Rectal smooth muscle tissue (tissue), 1 donor: ENCODE results near the gene PCOLCE2.
"Not testable (repeated sequence)": the region's sequence is repeated elsewhere in the genome, so short reads cannot be mapped to it uniquely, and the experiment has no call there.

Source experiments
- H3K27ac ChIP-seq: one replicate; pipeline ENCODE4 v1.7.0; 2013; ENCODE audit warnings: low read depth, low read length, inconsistent platforms
- H3K27me3 ChIP-seq: one replicate; pipeline ENCODE4 v1.7.0; 2013; ENCODE audit warnings: low read length; ENCODE audit not compliant: control insufficient read depth, insufficient read depth
- H3K36me3 ChIP-seq: one replicate; pipeline ENCODE4 v1.7.0; 2013; ENCODE audit warnings: low read length; ENCODE audit not compliant: control insufficient read depth, insufficient read depth
- H3K4me1 ChIP-seq: one replicate; pipeline ENCODE4 v1.7.0; 2013; ENCODE audit warnings: low read length; ENCODE audit not compliant: control insufficient read depth, insufficient read depth
- H3K4me3 ChIP-seq: one replicate; pipeline ENCODE4 v1.7.0; 2013; ENCODE audit warnings: low read length
- H3K9ac ChIP-seq: one replicate; pipeline ENCODE4 v1.7.0; 2013; ENCODE audit warnings: low read length

Gene PCOLCE2

DNA sequence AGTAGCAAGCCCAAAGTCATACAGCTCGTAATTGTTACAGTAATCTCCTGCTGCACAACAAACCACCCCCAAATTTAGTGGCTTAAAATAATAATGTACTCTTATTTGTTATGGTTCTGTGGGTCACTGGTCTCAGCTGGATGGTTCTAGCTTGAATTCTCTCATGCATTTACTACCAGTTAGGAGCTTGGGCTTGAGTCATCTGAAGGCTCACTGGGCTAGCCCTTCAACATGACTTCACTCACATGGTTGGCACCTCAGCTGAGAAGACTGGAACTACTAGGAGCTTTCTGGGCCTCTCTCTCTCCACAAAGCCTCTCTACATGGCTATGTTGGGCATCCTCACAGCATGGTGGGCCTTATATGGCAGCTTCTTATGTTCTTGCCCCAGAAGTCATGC lies 12.5 kb downstream of the PCOLCE2 start:
- Histone ChIP-seq H3K27me3 (no peaks in the 10 kb centered on the region), H3K27ac (no peak overlapping the region), H3K9ac (no peak overlapping the region), H3K4me3 (no peak overlapping the region), H3K4me1 (no peaks in the 10 kb centered on the region), H3K36me3 (no peaks in the 10 kb centered on the region)

DNA sequence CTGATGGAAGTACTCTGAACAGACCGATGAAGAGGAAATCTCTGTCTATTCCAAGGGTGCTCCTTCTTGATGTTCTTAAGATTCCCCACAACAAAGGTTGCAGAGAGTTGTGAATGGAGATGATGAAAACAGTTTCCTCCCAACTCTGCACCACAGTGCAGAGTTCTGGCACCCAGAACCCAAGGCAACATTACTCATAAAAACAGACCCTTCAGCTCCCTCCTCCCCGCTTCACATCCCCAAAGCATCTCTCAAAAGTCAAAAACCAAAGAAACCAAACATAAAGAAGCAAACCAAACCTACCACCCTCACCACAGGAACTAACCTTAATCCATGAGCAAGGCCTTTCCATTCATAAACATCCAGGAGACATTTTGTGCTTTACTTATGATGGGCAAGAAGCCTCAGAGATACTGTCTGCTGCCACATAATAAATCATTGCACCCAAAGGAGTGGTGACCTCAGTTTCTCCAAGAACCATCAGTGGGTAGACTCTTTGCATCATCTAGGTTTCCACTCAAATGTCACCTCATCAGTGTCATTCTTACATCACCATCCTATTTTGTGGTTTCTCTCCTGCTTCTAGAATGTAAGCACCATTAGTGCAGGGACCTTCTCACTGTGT lies 13.2 kb downstream of the PCOLCE2 start:
- H3K4me3 ChIP-seq, result no peak overlapping the region
- no peaks in the 10 kb centered on the region for H3K36me3 ChIP-seq
- no peaks in the 10 kb centered on the region for H3K27me3 ChIP-seq
- H3K4me1 ChIP-seq, result no peaks in the 10 kb centered on the region
- H3K27ac ChIP-seq, result no peak overlapping the region
- no peak overlapping the region for H3K9ac ChIP-seq

DNA sequence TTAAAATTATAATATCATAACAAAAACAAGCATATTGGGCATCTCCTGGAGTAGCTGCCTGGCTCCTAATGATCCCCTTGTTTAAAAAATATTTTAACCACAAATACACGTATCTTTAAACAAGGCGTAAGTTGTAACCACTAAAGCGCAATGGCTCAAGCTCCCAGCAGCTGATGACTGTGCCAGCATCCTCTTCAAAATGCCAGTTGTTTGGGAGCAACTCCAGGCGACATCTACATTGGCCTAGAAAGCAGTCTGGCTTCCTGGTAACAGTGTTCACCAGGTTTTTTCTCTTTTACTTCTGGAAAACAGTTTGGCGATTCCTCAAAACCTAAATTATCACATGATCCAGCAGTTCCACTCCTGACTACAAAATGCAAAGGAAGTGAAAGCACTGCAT lies 13.8 kb downstream of the PCOLCE2 start:
- Histone ChIP-seq H3K27ac (no peak overlapping the region), H3K4me3 (no peak overlapping the region), H3K27me3 (no peaks in the 10 kb centered on the region), H3K36me3 (no peaks in the 10 kb centered on the region), H3K9ac (no peak overlapping the region), H3K4me1 (no peaks in the 10 kb centered on the region)

DNA sequence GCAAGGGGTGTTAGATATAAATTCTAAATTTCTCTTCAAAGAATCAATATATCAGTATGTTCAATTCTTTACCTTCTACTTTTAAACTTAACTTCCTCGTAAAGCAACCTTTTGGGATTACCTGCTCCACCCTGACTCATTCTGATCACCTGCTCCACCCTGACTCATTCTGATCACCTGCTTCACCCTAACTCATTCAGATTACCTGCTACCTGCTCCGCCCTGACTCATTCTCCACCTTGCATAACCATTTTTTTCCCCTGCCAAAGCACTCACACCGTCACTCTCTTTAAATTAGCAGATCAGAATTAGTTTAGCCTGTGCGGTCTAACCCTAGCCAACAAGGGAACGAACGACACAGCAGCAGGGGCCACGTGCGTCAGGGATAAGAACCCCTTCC lies 20.5 kb downstream of the PCOLCE2 start:
- not testable (repeated sequence) for H3K27me3 ChIP-seq

DNA sequence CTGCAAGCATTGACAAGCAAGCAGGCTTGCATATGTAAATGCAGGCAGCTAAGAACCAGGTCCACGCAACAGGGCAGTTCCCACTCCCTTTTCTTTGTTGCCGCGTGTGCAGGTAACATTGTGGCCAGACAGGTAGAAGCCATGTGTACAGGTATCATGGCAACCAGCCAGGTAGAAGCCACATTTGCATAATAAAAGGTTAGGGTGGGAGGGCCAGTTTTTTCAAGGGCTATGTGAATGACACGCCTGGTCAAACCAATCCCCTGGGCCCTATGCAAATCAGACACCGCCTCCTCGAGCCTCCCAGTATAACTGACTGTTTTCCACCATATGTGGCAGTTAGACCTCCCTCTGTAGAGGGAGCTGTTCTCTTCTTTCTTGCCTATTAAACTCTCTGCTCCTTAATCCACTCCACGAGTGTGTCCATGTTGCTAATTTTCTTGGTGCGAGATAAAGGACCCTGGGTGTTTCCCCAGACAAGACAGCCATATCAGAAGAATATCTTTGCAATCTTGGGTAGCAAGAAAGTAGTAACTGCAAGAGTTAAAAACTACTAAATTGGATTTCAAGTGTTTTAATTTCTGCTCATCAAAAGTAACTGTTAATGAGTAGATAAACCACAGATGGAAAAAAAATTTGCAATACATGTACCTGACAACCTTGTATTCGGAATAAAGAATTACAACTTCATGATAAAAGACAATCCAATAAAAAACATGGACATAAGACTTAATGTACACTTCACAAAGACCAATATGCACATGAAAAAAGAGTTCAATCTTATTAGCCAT lies 21.8 kb downstream of the PCOLCE2 start:
- H3K27me3 ChIP-seq, result no peaks in the 10 kb centered on the region
- no peak overlapping the region for H3K27ac ChIP-seq
- no peak overlapping the region for H3K4me3 ChIP-seq
- H3K9ac ChIP-seq, result no peak overlapping the region
- no peaks in the 10 kb centered on the region for H3K4me1 ChIP-seq
- H3K36me3 ChIP-seq, result no peaks in the 10 kb centered on the region

More for the DNA sequence above, 20.5 kb downstream of the PCOLCE2 start:
- H3K4me3 ChIP-seq, H3K27ac ChIP-seq, H3K4me1 ChIP-seq, H3K36me3 ChIP-seq, H3K9ac ChIP-seq: not testable (repeated sequence)

DNA sequence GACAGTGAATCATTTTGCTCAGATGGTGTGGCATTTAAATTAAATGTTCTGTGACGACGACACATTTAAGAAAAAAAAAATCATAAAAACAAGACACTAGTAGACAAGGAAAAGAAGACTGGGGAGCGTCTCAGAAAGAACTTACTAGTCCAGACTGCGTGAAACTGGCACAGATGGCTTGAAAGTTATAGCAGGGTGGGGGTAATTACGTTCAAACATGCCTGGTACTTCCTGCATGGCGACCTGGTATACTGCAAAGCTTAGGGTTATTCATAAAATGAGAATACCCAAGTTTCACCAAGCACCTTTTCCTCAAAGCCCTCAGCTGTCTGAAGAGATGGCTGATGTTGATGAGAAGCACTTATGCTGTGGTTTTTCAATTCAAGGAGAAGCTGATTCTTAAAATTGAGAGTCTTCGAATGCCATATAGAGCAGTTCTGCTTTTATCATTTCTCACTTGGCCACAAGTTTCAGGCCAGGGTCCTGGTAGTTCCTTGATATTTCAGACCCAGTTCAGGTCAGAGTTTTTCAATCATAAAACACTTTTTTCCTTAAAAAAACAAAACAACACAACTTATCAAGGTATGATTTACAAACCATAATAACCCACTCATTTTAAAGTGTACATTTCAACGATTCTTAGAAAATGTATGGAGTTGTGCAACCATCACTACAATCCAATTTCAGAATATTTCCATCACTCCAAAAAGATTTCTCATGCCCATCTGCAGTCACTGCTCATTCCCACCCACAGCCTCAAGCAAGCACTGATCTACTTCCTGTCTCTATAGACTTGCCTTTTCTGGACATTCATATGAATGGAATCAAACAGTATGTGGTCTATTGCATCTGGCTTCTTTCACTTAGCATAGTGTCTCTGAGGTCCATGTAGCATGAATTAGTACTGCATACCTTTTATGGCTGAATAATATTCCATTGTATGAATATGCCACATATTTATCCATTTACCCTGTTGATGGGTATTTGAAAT lies 24.7 kb downstream of the PCOLCE2 start:
- no peaks in the 10 kb centered on the region for H3K27me3 ChIP-seq
- H3K36me3 ChIP-seq, result no peaks in the 10 kb centered on the region
- H3K4me1 ChIP-seq, result no peaks in the 10 kb centered on the region
- no peak overlapping the region for H3K4me3 ChIP-seq
- no peak overlapping the region for H3K27ac ChIP-seq
- no peak overlapping the region for H3K9ac ChIP-seq

DNA sequence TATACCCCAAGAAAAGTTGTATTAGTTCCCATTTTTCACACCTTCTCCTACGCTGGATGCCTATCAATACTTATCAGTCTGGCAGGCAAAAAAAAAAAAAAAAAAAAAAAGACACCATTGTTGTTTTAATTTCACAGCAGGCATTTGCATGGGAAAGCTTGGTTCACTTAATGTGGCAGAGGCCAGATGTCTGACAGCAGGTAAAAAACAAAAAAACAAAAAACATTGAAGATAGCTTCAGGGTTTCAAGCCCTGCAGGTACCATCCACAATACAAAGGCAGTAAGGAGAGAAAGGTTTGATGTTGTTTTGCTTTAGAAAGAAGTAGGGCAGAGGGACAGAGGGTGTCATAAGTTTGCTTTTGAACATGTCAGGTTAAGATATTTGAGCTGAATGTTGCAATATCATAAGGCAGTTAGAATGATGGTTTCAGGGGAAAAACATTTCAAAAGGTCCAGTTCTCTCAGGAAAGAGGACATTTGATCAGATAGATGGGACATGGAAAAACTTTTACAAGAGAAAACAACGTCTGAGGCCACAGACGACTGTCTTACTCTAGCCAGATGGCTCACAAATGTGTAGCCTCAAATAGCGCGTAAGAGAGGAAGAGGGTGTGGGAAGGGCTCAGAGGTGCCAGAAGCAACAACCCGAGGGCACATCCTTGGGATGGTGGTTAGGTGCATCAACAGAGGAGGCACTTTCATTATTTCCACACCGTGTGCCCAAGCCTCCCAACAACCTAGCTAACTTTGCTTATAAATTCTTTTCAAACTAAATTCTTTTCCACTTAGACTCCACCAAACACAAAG lies 25.7 kb downstream of the PCOLCE2 start:
- H3K36me3 ChIP-seq, result no peaks in the 10 kb centered on the region
- H3K4me3 ChIP-seq, result no peak overlapping the region
- H3K27ac ChIP-seq, result no peak overlapping the region
- H3K4me1 ChIP-seq, result no peaks in the 10 kb centered on the region
- H3K27me3 ChIP-seq, result no peaks in the 10 kb centered on the region
- no peak overlapping the region for H3K9ac ChIP-seq

DNA sequence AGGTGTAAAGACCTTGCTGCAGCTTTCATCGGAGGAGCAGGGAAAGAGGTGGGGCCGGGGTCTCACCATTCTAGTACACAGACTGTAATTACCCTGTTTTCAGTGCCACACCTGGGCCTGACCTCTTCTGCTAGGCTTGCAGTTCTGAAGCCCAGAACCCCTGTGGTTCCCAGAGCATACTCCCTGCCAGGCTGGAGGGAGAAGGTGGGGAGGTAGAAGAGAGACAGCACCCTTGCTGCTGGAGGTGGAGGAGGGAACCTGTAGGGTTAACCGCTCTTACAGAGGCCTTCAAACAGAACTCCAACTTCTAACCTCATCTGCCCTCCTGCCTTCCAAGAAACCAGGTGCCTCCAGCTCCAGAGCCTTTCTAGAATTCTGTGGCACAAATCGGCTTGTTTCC lies 27.0 kb downstream of the PCOLCE2 start:
- Histone ChIP-seq H3K27me3 (no peaks in the 10 kb centered on the region), H3K27ac (no peak overlapping the region), H3K4me1 (no peaks in the 10 kb centered on the region), H3K9ac (no peak overlapping the region), H3K36me3 (no peaks in the 10 kb centered on the region), H3K4me3 (no peak overlapping the region)

DNA sequence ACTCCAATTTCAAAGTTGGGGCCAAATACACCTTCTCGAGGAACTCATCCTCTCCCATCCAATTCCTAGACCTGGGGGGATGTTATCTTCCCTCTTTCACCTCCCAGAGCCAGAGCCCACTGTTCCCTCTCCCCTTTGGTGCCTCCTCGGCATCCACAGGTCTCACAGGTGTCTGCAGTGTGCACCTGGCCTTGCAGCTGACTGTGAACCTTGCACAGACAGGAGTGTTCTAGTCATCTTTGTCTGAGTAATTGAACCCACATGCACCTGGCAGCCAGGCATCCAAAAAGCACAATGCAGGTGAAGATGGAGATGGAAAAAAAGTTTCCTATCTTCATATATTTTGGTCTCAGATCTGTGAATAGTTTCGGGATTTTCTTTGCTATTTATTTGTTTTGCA lies 30.8 kb downstream of the PCOLCE2 start:
- Histone ChIP-seq H3K4me1 (no peaks in the 10 kb centered on the region), H3K27me3 (no peaks in the 10 kb centered on the region), H3K36me3 (no peaks in the 10 kb centered on the region), H3K4me3 (no peak overlapping the region), H3K9ac (no peak overlapping the region), H3K27ac (no peak overlapping the region)

DNA sequence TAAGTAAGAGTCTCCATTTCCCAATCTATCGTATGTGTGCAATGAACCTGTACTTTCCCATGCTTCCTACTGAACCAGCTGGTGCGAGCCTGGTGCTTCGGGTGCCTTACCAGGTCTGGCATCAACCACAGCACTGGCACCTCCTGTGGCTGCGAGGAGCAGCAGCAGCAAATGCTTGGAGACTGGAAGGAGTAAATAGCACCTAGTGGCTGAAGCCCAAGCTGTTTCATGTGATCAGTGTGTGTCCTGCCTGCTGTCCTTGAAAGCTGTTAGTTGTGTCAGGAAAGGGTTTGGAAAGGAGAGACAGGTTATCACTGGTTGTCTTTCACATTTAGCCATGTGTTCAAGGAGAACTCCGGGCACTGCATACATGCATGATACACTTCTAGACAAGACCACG lies 31.8 kb downstream of the PCOLCE2 start:
- no peaks in the 10 kb centered on the region for H3K27me3 ChIP-seq
- no peak overlapping the region for H3K4me3 ChIP-seq
- H3K9ac ChIP-seq, result no peak overlapping the region
- no peak overlapping the region for H3K27ac ChIP-seq
- no peaks in the 10 kb centered on the region for H3K36me3 ChIP-seq
- no peaks in the 10 kb centered on the region for H3K4me1 ChIP-seq

DNA sequence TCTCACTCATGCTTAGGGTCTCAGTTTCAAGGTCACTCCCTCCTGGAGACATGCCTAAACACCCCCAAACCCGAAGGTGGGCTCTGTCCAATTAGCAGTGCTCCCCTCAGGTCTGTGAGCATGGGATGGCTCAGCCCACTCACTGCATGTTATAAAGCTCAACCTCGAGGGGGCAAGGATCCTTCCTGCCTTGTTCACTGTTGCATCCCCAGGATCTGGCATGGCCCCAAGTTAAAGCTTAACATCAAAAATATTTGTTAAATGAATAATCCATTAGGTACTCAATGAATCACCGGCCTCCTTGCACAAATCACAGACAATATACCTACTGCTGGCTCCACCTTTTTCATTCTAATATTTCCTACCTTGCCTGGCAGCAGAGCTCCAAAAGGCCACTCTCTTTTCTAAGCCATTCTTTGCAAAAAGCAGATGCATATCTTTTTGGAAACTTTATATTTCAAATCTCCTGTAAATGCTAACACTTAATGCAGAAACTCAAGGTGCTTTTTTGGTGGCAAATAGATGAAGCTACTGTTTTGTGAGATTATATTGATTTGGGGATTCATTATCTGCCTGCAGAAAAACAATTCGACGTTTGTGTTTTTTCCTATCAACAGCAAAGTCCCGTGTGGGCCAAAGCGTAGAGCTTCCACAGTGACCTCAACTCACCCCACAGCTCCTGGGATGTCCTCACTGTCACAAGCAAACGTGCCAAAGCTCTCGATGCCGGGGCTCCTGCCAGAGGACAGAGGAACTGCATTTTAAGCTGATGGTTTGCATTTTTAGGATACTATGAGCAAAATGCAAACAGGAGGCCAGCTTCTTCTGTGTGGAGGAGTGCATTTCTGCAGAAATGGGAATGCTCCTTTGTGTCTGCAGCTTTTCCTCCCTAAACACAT lies 35.4 kb downstream of the PCOLCE2 start:
- H3K27me3 ChIP-seq, result no peaks in the 10 kb centered on the region
- H3K9ac ChIP-seq, result no peak overlapping the region
- no peaks in the 10 kb centered on the region for H3K36me3 ChIP-seq
- no peaks in the 10 kb centered on the region for H3K4me1 ChIP-seq
- H3K27ac ChIP-seq, result no peak overlapping the region
- H3K4me3 ChIP-seq, result no peak overlapping the region
